HFFc6 (cell line): ENCODE results near the gene HCRTR2. TPM values are rescaled to one million over a fixed set of nuclear protein-coding genes. Genes with fewer than 3 reads are reported as not detected.
"Not testable (repeated sequence)": the region's sequence is repeated elsewhere in the genome, so short reads cannot be mapped to it uniquely, and the experiment has no call there.

Experiments
- DNase-seq: peaks from one replicate; pipeline ENCODE4 v3.0.0-alpha.2; 2018
- H3K27ac Mint-ChIP-seq: 2 replicates; pipeline ENCODE4 v1.8.0; 2020; ENCODE audit warnings: mild to moderate bottlenecking, mixed read lengths
- H3K27me3 Mint-ChIP-seq: 2 replicates; pipeline ENCODE4 v1.8.0; 2021; ENCODE audit warnings: mild to moderate bottlenecking, moderate library complexity, mixed read lengths; ENCODE audit not compliant: insufficient read depth
- H3K36me3 Mint-ChIP-seq: 2 replicates; pipeline ENCODE4 v1.8.0; 2021; ENCODE audit warnings: low read depth, mixed read lengths
- H3K4me1 Mint-ChIP-seq: 2 replicates; pipeline ENCODE4 v1.8.0; 2020; ENCODE audit warnings: low read depth, mixed read lengths
- H3K4me3 Mint-ChIP-seq: 2 replicates; pipeline ENCODE4 v1.8.0; 2020; ENCODE audit warnings: mild to moderate bottlenecking, moderate library complexity, mixed read lengths
- H3K9me3 Mint-ChIP-seq: 2 replicates; pipeline ENCODE4 v1.8.0; 2020; ENCODE audit warnings: mild to moderate bottlenecking, mixed read lengths
- CTCF ChIP-seq: fragments of 200-600 bp; sonication (generic); IDR thresholded peaks from 2 replicates; pipeline ENCODE4 v1.5.0; 2021; ENCODE audit warnings: antibody characterized with exemption, mild to moderate bottlenecking
- total RNA-seq, 6 experiments: library from RNA; stranded (reverse); fragmentation: NEBNext Ultra II Directional; extraction: Animal tissue kit (Norgen Biotek cat#: 25700); gene quantifications; 2 replicates in 1 of 6; 3 replicates in 5 of 6; pipeline ENCODE4 v1.2.3, GENCODE V29; 2021

HCRTR2 gene
- total RNA-seq, 6 experiments from 2014 or later: not detected

- no peak overlapping the region for H3K27ac Mint-ChIP-seq
Observed at GRCh38 chr6:55227862-55228261, 53.5 kb downstream of the HCRTR2 start.

GRCh38 chr6:55239099-55239498 lies 64.8 kb downstream of the HCRTR2 start:
- H3K27ac Mint-ChIP-seq: no peak overlapping the region
- no peaks in the 10 kb centered on the region for H3K9me3 Mint-ChIP-seq
- TF ChIP-seq CTCF: no peak
- no peak overlapping the region for H3K4me3 Mint-ChIP-seq
- H3K36me3 Mint-ChIP-seq: no peaks in the 10 kb centered on the region
- peaks cover 3% of the 10 kb centered on the region for H3K27me3 Mint-ChIP-seq
- DNase-seq: no peak
- H3K4me1 Mint-ChIP-seq: no peaks in the 10 kb centered on the region

More at GRCh38 chr6:55227862-55228261, 53.5 kb downstream of the HCRTR2 start:
- TF ChIP-seq CTCF: no peak
- H3K9me3 Mint-ChIP-seq: no peaks in the 10 kb centered on the region
- 0 out of 2 replicates have a peak, but pooled peaks cover 2% of the 10 kb centered on the region for H3K27me3 Mint-ChIP-seq
- no peak for DNase-seq
- H3K4me3 Mint-ChIP-seq: no peak overlapping the region
- no peaks in the 10 kb centered on the region for H3K36me3 Mint-ChIP-seq
- H3K4me1 Mint-ChIP-seq: no peaks in the 10 kb centered on the region

- peak; percentile 7 for DNase-seq
- peak; percentile 76 for TF ChIP-seq CTCF
- H3K27me3 Mint-ChIP-seq, H3K27ac Mint-ChIP-seq, H3K36me3 Mint-ChIP-seq, H3K4me1 Mint-ChIP-seq, H3K4me3 Mint-ChIP-seq, H3K9me3 Mint-ChIP-seq: not testable (repeated sequence)
Observed at GRCh38 chr6:55240975-55241605, 66.8 kb downstream of the HCRTR2 start.

- Mint-ChIP-seq H3K27me3 (no peaks in the 10 kb centered on the region), H3K4me3 (no peak overlapping the region), H3K27ac (no peak overlapping the region), H3K4me1 (no peaks in the 10 kb centered on the region), H3K36me3 (no peaks in the 10 kb centered on the region), H3K9me3 (no peaks in the 10 kb centered on the region)
- no peak for TF ChIP-seq CTCF
- no peak for DNase-seq
Observed at GRCh38 chr6:55250400-55250799, 76.1 kb downstream of the HCRTR2 start.

- TF ChIP-seq CTCF: no peak
- Mint-ChIP-seq H3K4me1 (no peaks in the 10 kb centered on the region), H3K27me3 (no peaks in the 10 kb centered on the region; the same call in 1 of the 2 replicates), H3K9me3 (no peaks in the 10 kb centered on the region), H3K36me3 (no peaks in the 10 kb centered on the region), H3K27ac (no peak overlapping the region), H3K4me3 (no peak overlapping the region)
- DNase-seq: no peak
Observed at GRCh38 chr6:55255113-55255512, 80.8 kb downstream of the HCRTR2 start.

- Mint-ChIP-seq H3K9me3 (no peaks in the 10 kb centered on the region), H3K36me3 (no peaks in the 10 kb centered on the region), H3K27me3 (no peaks in the 10 kb centered on the region; the same call in 1 of the 2 replicates), H3K4me3 (no peak overlapping the region), H3K4me1 (no peaks in the 10 kb centered on the region), H3K27ac (no peak overlapping the region)
- no peak for DNase-seq
- TF ChIP-seq CTCF: no peak
Observed at GRCh38 chr6:55260181-55260580, 85.9 kb downstream of the HCRTR2 start.
